HepG2 (cell line): ENCODE results near the gene DDX46. TPM values are rescaled to one million over a fixed set of nuclear protein-coding genes. Genes with fewer than 3 reads are reported as not detected.

ENCODE experiments used
- DBP ChIP-seq: sonication (generic); formaldehyde crosslinking; IDR thresholded peaks from 2 replicates; pipeline ENCODE4 v1.4.0; 2020; ENCODE audit warnings: missing genetic modification reagents; ENCODE audit errors: not compliant biosample characterization
- HCFC1 ChIP-seq: fragments of 150-350 bp; IDR thresholded peaks from 2 replicates; pipeline ENCODE4 v1.6.1; 2014; ENCODE audit warnings: low read depth, low read length
- MBD4 ChIP-seq: IDR thresholded peaks from 2 replicates; pipeline ENCODE4 v1.6.1; 2012; ENCODE audit warnings: low read length, inconsistent platforms, borderline replicate concordance
- MLX ChIP-seq: IDR thresholded peaks from 2 replicates; pipeline ENCODE4 v1.6.1; 2016
- MTA3 ChIP-seq: sonication (generic); formaldehyde crosslinking; IDR thresholded peaks from 2 replicates; pipeline ENCODE4 v1.4.0; 2020; ENCODE audit warnings: missing genetic modification reagents
- NR1H2 ChIP-seq: sonication (generic); formaldehyde crosslinking; IDR thresholded peaks from 2 replicates; pipeline ENCODE4 v1.8.1; 2022; ENCODE audit warnings: low read depth, missing genetic modification reagents, borderline replicate concordance
- PAXIP1 ChIP-seq: sonication (generic); formaldehyde crosslinking; conservative IDR thresholded peaks from 2 replicates; pipeline ENCODE4 v1.4.0; 2020; ENCODE audit warnings: mild to moderate bottlenecking, missing genetic modification reagents, moderate library complexity
- RCOR2 ChIP-seq: IDR thresholded peaks from 2 replicates; pipeline ENCODE4 v1.6.1; 2016; ENCODE audit warnings: missing biosample characterization, missing genetic modification reagents
- RELA ChIP-seq: sonication (generic); formaldehyde crosslinking; IDR thresholded peaks from 2 replicates; pipeline ENCODE4 v1.4.0; 2020; ENCODE audit warnings: missing genetic modification reagents
- SMYD3 ChIP-seq: sonication (generic); formaldehyde crosslinking; IDR thresholded peaks from 2 replicates; pipeline ENCODE4 v1.8.1; 2023; ENCODE audit warnings: mild to moderate bottlenecking, missing genetic modification reagents
- TBP ChIP-seq: sonication (generic); formaldehyde crosslinking; IDR thresholded peaks from 2 replicates; pipeline ENCODE4 v1.5.0; 2020; ENCODE audit warnings: missing genetic modification reagents
- TEAD2 ChIP-seq: sonication (generic); formaldehyde crosslinking; IDR thresholded peaks from 2 replicates; pipeline ENCODE4 v1.9.0; 2021; ENCODE audit warnings: missing genetic modification reagents
- THYN1 ChIP-seq: sonication (generic); formaldehyde crosslinking; IDR thresholded peaks from 2 replicates; pipeline ENCODE4 v1.8.1; 2023; ENCODE audit warnings: low read depth, mild to moderate bottlenecking, moderate library complexity, missing genetic modification reagents, borderline replicate concordance
- ZHX2 ChIP-seq, 2 experiments: sonication (generic) in 1 of 2; formaldehyde crosslinking in 1 of 2; IDR thresholded peaks; 2 replicates each; pipeline versions ENCODE4 v1.6.1 to v1.9.0; 2014 to 2022; ENCODE audit warnings: antibody characterized with exemption in 1 of 2, borderline replicate concordance in 1 of 2, inconsistent platforms in 1 of 2, low read depth in 1 of 2, missing genetic modification reagents in 1 of 2
- ZNF3 ChIP-seq: IDR thresholded peaks from 2 replicates; pipeline ENCODE4 v1.7.0; 2017; ENCODE audit warnings: inconsistent platforms
- ZNF414 ChIP-seq: sonication (generic); formaldehyde crosslinking; IDR thresholded peaks from 2 replicates; pipeline ENCODE4 v1.5.0; 2020; ENCODE audit warnings: missing genetic modification reagents
- ZSCAN29 ChIP-seq: sonication (generic); formaldehyde crosslinking; conservative IDR thresholded peaks from 2 replicates; pipeline ENCODE4 v1.4.0; 2020; ENCODE audit warnings: mild to moderate bottlenecking, missing genetic modification reagents
- polyA plus RNA-seq, 8 experiments: library from polyadenylated mRNA; depleted of rRNA in 3 of 8; stranded (reverse) in 7 of 8; unstranded in 1 of 8; fragments of >200 nt; fragmentation: Illumina TruSeq in 4 of 8; extraction: Trizol in 4 of 8; gene quantifications; 2 replicates each; pipeline versions ENCODE4 v1.2.1 to v1.2.3, GENCODE V29; 2011 to 2016; ENCODE audit warnings: low read depth in 4 of 8, missing spikeins in 1 of 8, mixed read lengths in 1 of 8; ENCODE audit not compliant: insufficient read depth in 1 of 8
- total RNA-seq, 5 experiments: library from RNA; depleted of rRNA; stranded (reverse); fragments of >200 nt; fragmentation: Illumina TruSeq; extraction: Trizol; gene quantifications; 2 replicates each; pipeline ENCODE4 v1.2.3, GENCODE V29; 2016; ENCODE audit warnings: low read depth in 1 of 5

The DDX46 gene
- total and polyA plus RNA-seq, 2 of the 13 experiments (the other 11 are each of a cell fraction or from before 2014, with no cell fraction given) = 27.3 to 59.3 TPM

- TF ChIP-seq PAXIP1 (peak; percentile 62), MBD4 (no peak), THYN1 (no peak), DBP (CRISPR knock-in tag) (peak; percentile 73), ZHX2 (IDR thresholded peaks at IDR 0.05; ENCODE audit: low read depth) (peak; percentile 91), ZHX2 (CRISPR knock-in tag; IDR thresholded peaks at IDR 0.05; ENCODE audit: borderline replicate concordance) (0 out of 2 replicates have a peak, but pooled peaks have one; percentile 24), TBP (CRISPR knock-in tag) (0 out of 2 replicates have a peak, but pooled peaks have one; percentile 72), NR1H2 (peak; percentile 25; the same call in 1 of the 2 replicates), RELA (peak; percentile 49; the same call in 1 of the 2 replicates), RCOR2 (CRISPR knock-in tag) (no peak), MTA3 (CRISPR knock-in tag) (no peak), ZNF3 (no peak), ZSCAN29 (CRISPR knock-in tag) (peak; percentile 90), HCFC1 (peak; percentile 63; the same call in 1 of the 2 replicates), MLX (CRISPR knock-in tag) (no peak; the same call in 1 of the 2 replicates), SMYD3 (CRISPR knock-in tag) (peak; percentile 85), ZNF414 (CRISPR knock-in tag) (no peak), TEAD2 (no peak)
These were observed at the start of gene DDX46 (continued) for GRCh38 chr5:134758504-134759341.
